Measurements from ENCODE around the gene LBHD2. TPM values are rescaled to one million over a fixed set of nuclear protein-coding genes. Genes with fewer than 3 reads are reported as not detected.

LBHD2 gene
- total RNA-seq, 1 donor from 2014 or later = not detected

GRCh38 chr14:103090481-103091020 is 6.5 kb downstream of the LBHD2 start:
- DNase-seq (ENCODE audit: low spot score) = no peak

DNA sequence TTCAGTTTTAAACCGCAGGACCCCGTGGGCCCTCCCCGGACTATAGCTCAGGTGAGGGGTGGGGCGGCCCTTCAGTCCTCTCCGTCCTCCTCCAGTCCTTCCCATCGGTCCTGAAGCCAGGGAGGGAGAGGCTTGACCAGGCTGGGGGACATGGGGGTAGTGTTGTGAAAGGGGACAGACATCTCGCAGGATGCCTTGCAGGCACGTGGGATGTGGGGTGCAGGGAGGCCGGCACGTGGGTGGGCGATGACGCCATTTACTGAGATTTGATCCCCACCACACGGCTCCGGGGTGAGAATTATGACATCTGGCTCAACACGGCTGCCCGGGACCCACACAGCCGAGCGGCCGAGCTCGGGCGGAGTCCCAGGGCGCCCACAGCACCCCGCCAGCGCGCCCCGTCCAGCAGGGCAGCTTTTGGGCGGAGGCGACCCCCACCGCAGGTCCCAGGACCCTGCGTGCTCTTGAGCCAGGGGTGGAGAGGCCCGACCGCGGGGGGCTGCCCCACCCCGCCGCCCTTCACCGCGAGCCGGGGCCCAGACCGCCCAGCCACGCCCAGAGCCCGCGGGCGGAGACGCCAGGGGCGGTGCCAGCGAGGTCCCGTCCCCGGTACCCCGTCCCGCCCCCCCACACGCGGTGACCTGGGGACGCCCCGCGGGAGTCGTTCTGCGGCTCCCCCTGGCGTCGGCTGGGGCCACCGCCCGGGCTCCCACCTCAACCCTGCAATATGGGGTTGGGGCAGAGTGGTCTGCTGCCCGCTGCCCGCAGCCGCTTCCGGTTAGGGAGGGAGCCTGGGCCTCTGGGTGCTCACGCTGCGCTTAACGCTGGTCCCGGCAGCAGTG is 7.3 kb downstream of the LBHD2 start:
- DNase-seq (ENCODE audit: low spot score) = no peak

DNA sequence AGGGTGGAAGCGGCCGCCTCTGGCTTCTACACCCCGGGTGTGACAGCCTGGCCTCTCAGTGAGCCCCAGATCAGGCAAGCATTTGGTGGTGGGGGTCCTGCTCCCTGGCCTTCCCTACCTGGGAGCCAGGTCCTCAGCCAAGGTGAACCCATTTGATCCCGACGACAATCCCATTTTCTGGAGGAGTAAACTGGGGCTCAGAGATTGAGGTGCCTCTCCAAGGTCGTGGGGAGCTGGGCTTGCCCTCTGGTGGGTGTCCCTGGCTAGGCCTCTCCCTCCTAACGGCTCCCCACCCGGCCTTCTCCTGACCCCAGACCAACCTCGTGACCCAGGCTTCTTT is 7.8 kb downstream of the LBHD2 start:
- DNase-seq (ENCODE audit: low spot score) = no peak

DNA sequence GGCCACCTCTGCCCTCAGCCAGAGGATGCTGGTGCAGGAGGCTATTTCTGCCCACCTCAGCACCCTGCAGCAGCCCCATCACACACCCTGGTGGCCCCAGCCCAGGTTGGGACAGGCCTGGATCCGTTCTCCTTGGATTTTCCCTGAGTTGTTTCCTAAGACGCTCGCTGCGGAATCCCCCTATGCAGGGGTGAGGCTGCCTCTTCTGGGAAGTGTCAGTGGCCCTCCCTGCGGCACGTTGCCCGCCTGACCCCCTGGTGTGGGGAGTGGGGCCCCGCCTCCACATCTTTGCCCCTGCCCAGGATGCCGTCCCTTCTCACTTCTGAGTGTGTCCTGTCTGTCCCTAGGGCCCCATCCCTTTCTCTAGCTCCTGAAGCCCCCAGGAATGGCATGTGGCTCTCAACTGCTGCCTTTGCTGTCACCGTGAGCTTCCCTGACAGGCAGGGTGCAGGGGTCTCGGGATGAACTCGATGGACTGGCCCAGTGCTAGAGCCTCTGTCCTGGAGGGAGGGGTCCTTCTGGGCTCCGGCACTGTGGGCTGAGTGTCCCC is 9.9 kb downstream of the LBHD2 start:
- no peak for DNase-seq (ENCODE audit: low spot score)

DNA sequence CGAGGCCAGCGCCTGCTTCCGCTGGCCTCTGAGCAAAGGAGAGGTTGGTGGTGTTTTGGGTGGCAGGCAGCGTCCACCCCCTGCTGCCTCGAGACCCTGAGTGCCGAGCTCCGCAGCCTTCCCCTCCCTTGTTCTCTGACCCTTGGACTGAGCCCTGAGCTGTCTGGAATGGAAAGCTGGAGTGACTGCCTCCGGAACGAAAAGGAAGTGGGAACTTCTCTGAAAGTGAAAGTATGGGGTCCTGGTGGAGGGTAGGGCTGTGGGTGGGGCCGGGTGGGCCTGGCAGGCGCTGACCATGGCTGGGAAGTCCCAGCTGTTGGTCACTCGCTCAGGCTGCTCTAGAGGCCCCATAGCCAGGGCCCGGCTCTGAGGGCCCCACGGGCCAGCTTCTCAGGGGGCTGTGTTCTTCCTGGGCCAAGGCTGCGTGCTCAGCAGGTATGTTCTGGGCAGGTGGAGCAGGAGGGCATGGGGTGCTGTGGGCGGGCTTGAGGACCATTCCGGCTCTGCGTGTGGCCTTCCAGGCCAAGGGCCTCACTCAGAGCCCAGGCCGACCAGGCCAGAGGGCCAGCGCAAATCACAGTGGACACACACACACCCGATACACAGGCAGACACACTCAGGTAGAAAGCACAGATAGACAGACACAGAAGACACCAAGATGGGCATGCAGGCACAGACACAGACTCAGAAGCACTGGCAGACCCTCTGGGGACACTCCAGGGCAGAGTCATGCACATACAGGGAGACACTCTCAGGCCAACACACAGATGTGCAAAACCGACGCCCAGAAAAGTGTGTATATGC is 10.6 kb downstream of the LBHD2 start, which contains the start of gene EXOC3L4:
Gene EXOC3L4, plus strand, starts transcription at position 320 of the 804 bp plus-strand sequence. CDS start 5,495 bp downstream, outside the sequence.
- DNase-seq (ENCODE audit: low spot score) = no peak

DNA sequence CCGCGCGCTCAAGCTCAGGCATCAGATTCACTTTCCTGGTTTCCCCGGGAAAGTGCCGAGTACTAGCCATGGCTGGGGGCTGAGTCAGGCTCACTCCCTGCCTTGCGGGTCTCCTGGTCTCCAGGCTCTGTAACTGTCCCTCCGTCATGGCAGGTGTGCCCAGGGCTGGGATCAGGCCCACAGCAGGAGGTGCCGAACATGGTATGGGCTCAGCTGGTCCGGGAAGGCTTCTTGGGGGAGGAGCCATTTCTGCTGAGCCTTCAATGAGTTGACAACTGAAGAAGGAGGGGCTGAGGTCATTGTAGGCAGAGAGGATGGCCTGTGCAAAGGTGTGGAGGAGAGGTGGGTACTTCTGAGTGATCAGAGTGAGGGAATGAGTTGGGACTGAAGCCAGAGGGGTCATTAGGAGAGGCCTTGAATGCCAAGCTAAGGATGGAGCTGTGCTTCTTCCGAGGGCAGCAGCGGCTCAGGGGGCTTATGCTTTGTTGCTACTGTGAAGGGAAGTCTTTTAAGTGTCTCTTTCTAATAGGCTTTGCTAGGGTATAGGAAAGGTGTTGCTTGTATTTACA is 11.3 kb downstream of the LBHD2 start:
- no peak for DNase-seq (ENCODE audit: low spot score)

DNA sequence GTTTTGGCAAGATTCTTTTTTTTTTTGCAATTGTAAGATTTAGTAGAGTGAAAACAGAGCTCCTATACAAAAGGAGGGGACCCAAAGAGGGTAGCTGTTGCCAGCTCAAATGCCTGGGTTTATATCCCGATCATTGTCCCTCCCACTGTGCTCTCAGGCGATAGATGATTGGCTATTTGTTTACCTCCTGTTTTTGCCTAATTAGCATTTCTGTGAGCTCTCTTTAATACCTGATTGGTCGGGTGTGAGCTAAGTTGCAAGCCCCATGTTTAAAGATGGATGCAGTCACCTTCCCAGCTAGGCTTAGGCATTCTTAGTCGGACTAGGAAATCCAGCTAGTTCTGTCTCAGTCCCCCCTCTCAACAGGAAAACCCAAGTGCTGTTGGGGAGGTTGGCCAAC is 12.4 kb downstream of the LBHD2 start:
- no peak for DNase-seq (ENCODE audit: low spot score)

DNA sequence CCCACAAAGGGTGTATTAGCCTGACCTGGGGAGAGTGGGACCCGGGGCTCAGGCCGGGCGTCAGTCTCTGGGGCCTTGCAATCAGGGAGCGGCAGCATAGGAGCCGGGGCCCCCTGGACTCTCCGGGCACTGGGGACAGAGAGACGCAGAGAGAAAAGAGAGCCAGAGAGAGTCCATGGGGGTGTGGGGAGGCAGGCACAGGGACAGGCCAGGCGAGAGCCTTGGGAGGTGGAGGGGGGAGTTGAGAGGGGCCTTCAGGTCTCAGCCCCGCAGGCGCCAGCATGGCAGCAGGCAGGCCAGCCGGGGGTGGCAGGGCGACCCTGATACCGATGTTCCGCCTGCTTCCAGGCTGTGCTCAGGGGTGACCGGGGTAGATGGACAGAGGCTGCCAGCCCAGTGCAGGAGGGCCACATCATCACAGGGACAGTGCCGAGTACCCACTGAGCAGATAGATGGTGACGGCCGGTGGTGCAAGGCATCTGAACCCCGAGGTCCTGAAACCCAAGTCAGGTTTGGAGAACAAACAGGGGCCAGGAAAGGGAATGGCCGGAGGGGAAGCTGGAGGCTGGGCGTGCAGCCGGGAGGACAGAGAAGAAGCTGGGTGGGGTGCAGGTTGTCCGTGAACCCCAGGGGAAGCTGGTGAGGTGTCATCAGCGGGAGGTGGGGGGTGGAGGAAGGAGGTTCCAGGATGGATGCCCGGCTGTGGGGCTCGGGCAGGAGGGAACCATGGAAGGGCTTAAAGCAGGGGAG is 13.4 kb downstream of the LBHD2 start:
- no peak for DNase-seq (ENCODE audit: low spot score)

GRCh38 chr14:103097994-103098957 is 14.3 kb downstream of the LBHD2 start:
- no peak for DNase-seq (ENCODE audit: low spot score)

DNA sequence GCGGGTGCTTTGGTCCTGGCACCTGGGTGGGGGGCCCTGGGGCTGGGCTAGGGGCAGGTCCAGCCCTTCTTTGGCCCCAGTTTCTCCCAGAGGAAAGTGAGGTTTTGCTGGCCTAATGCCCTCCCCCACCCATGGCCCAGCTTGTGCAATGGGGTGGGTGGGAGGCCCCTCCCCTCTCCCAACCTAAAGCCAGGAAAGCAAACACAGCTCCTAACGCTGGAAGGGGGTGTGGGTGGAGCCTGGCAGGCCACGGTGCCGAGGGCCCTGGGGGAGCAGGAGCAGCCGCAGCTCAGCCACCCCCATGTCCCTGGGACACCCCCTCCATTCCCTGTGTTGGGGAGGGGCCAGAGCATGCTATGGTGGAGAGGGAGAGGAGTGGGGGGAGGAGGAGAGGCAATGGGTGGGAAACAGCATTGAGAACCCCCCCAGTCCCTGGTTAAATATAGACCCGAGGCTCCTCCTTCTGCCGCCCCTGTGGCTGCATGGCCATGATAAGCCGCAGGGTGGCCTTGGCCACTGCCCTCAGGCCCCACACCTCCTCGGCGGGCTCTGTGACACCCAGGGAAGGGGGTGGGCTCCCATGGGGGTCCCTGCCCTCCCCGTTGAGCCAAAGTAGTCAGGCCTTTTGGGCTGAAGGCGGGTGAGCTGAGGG is 15.2 kb downstream of the LBHD2 start:
- DNase-seq (ENCODE audit: low spot score) = no peak

DNA sequence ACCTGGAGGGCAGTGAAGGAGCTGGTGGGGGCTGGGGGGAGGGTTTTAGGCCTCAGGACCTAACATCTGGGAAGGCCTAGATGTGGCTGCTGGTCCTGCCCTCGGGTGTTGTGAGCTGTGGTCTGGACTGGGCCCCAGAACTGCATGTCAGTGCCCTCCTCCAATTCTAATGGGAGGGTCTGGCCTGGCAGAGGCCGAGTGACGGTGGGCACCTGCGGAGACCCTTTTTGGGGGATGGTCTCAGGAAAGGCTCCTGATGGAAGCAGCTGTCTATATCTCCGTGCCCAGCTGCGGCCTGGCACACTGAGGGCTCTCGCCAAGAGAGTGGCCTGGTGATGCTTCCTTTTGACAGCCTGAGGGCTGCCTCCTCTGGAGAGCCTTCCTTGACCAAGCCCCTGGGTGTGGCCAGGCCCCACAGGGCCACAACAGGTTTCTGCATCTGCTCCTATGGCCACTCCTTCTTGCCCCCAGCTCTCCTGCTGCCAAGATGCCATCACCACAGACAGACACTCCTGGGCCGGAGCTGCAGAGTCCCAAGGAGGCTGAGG is 15.8 kb downstream of the LBHD2 start:
- DNase-seq (ENCODE audit: low spot score) = no peak

DNA sequence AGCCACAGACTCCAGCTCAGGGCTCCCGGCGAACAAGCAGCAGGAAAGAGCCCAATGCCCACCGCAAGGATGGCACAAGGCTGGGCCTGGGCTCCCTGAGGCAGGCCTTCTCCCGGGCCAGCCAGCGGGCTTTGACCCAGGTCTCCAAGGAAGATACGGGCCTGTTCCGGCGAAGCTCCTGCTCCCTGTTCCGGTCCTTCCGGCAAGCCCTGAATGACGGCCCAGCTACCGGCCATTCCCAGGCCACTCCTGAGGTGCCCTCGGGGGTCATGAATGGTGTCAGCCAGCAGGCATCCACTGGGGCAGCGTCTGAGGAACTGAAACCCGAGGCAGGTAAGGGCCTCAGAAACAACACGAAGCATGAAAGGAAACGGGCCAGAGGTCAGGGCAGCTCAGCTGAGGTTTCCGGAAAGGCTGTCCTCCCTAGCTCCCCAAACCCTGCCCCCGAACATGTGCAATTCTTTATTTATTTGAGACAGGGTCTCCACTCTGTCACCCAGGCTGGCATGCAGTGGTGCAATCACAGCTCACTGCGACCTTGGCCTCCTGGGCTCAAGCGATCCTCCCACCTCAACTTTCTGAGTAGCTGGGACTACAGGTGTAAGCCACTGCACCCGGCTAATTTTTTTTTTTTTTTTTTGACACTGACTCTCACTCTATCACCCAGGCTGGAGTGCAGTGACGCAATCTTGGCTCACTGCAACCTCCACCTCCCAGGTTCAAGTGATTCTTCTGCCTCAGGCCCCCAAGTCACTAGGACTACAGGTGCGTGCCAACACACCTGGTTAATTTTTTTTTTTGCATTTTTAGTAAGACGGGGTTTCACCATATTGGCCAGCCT is 16.5 kb downstream of the LBHD2 start:
- DNase-seq (ENCODE audit: low spot score) = no peak

DNA sequence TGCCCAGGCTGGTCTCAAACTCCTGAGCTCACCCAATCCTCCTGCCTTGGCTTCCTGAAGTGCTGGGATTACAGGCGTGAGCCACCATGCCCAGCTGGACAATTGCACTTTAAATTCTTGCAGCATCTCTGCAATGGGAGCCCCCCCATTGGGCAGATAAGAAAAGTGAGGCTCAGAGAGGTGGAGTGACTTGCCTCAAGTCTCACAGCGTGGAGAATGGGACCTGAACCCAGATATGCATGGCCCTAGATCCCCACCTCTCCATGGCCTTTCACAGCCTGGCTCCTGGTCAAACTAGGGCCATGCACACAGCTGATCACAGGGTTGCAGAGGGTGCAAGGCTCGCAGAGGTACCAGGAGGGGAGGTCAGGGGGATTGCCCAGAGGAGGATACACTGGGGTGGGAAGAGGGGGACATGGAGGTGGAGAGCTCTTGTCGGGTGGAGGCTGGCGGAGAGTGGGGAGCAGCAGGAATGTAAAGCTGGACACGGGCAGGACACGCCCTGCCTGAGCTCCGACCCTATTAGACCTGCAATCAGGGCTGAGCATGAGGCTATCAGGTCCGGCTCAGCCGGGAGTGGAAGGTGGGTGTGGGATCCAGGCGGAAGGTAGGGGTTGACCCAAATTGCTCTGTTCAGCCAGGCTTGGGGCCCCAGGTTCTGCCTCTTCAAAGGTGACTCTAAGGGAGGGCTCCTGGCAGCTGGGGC is 17.4 kb downstream of the LBHD2 start:
- no peak for DNase-seq (ENCODE audit: low spot score)

GRCh38 chr14:103101963-103102688 is 18.1 kb downstream of the LBHD2 start:
- DNase-seq (ENCODE audit: low spot score) = no peak

DNA sequence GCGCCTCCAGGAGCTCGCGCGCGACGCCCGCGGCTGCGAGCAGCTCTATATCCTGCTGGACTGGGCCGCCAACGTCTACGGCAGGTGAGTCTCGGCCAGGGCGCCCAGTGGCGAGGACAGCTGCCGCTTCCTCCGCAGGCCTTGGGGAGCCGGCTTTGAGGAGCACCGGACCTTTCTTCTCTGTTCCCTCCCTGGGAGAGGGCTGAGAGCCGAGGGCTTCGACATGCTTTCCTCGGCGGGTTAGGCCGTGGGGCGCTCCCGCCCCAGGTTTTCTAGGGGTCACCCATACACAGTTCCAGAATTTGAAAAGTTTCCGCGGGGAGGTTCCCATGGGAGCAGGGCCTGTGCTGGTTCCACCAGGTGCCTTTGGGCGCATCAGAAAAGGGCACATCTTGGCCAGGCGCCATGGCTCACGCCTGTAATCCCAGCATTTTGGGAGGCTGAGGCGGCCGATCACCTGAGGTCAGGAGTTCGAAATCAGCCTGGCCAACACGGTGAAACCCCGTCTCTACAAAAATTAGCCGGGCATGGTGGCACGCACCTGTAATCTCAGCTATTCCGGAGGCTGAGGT is 18.8 kb downstream of the LBHD2 start:
- DNase-seq (ENCODE audit: low spot score) = no peak
